Esophagus (tissue), 2 donors: Measurements from ENCODE around the gene SLC25A17. TPM values are rescaled to one million over a fixed set of nuclear protein-coding genes. Genes with fewer than 3 reads are reported as not detected.
"Not testable (repeated sequence)": the region's sequence is repeated elsewhere in the genome, so short reads cannot be mapped to it uniquely, and the experiment has no call there.

Experiments
- H3K27ac ChIP-seq, 2 donors: one replicate each; pipeline ENCODE4 v1.5.1; 2013; ENCODE audit warnings: low read depth in 2 of 2, mild to moderate bottlenecking in 2 of 2, inconsistent platforms in 1 of 2, low read length in 1 of 2, moderate library complexity in 1 of 2
- H3K27me3 ChIP-seq, 2 donors: one replicate each; pipeline ENCODE4 v1.6.1; 2013; ENCODE audit warnings: low read length in 2 of 2, control low read depth in 1 of 2, mild to moderate bottlenecking in 1 of 2; ENCODE audit not compliant: insufficient read depth in 2 of 2, control insufficient read depth in 1 of 2
- H3K36me3 ChIP-seq, 2 donors: one replicate each; pipeline ENCODE4 v1.6.1; 2013; ENCODE audit warnings: low read length in 1 of 2; ENCODE audit not compliant: control insufficient read depth in 2 of 2, insufficient read depth in 2 of 2
- H3K4me1 ChIP-seq, 2 donors: one replicate each; pipeline ENCODE4 v1.6.1; 2013; ENCODE audit warnings: low read length in 1 of 2; ENCODE audit not compliant: control insufficient read depth in 2 of 2, insufficient read depth in 2 of 2
- H3K4me3 ChIP-seq, 2 donors: one replicate each; pipeline ENCODE4 v1.5.1; 2013; ENCODE audit warnings: low read length in 2 of 2, mild to moderate bottlenecking in 2 of 2, low read depth in 1 of 2, moderate library complexity in 1 of 2
- H3K9me3 ChIP-seq, 2 donors: one replicate each; pipeline ENCODE4 v1.6.1; 2013; ENCODE audit warnings: mild to moderate bottlenecking in 2 of 2, low read depth in 1 of 2, low read length in 1 of 2, moderate library complexity in 1 of 2; ENCODE audit not compliant: control insufficient read depth in 2 of 2, insufficient read depth in 1 of 2
- WGBS, 2 donors: extraction: QIAGEN DNeasy Blood & Tissue Kit; methylation state at CpG; one replicate each; pipeline ENCODE4 v1.1.7; 2013; 5-methylcytosine and 5-hydroxymethylcytosine counted together
- polyA plus RNA-seq, 2 donors: library from polyadenylated mRNA; stranded (reverse); fragments of 200-250 nt; gene quantifications; one replicate each; pipeline ENCODE4 v1.2.3, GENCODE V29; 2013
- donor health status: healthy with polysubstance abuse.
- donor health status: Bipolar disorder and iron deficiency.

The SLC25A17 gene
- polyA plus RNA-seq, 2 donors: 7.4 to 11.2 TPM

DNA sequence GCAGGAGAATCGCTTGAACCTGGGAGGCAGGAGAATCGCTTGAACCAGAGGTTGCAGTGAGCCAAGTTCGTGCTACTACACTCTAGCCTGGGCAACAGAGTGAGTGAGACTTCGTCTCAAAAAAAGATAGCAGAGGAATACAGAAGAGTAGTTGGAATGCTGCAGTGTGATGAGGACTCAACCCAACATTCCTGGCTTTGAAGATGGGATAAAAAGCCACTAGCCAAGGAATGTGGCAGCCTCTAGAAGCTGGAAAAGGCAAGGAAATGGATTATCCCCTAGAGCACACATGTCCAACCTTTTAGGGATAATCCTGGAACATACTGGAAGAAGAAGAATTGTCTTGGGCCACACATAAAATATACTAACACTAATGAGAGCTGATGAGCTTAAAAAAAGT, 13.9 kb downstream of the SLC25A17 start:
- Histone ChIP-seq H3K27me3 (no peaks in the 10 kb centered on the region), H3K9me3 (no peaks in the 10 kb centered on the region), H3K4me3 (no peak overlapping the region), H3K4me1 (no peaks in the 10 kb centered on the region), H3K27ac (no peak overlapping the region), H3K36me3 (no peaks in the 10 kb centered on the region)
- 94 to 96% methylated on average over 4 of the region's 4 CpGs for WGBS, 2 donors

DNA sequence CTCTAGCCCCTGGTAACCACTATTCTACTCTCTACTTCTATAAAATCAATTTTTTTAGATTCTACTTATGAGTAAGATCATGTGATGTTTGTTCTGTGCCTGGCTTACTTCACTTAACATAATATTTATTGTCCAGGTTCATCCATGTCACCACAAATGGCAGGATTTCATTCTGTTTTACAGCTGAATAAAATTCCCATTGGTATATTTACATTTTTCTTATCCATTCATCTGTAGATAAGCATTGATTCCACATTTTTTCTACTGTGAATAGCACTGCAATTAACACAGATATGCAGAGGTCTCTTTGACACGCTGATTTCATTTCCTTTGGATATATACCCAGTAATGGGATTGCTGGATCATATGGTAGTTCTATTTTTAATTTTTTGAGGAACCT, 15.8 kb downstream of the SLC25A17 start:
- H3K9me3 ChIP-seq: no peaks in the 10 kb centered on the region
- H3K27me3 ChIP-seq: no peaks in the 10 kb centered on the region
- H3K4me3 ChIP-seq: no peak overlapping the region
- WGBS, 2 donors: 68 to 82% methylated on average over 1 of the region's 1 CpG
- H3K27ac ChIP-seq: no peak overlapping the region
- no peaks in the 10 kb centered on the region for H3K36me3 ChIP-seq
- no peaks in the 10 kb centered on the region for H3K4me1 ChIP-seq

DNA sequence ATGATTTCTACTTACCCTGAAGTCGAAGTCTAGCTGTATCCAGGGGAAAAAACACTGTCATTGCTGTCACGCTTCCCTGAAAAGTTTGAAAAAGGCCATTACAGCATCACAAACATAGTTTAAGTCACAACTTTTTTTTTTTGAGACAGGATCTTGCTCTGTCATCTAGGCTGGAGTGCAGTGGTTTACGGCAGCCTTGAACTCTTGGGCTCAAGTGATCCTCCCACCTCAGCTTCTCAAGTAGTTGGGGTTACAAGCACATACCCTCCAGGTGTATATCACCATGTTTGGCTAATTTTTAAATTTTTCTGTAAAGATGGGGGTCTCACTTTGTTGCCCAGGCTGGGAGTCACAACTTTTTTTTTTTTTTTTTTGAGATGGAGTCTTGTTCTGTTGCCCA, 20.1 kb downstream of the SLC25A17 start:
- Histone ChIP-seq H3K27ac (no peak overlapping the region), H3K9me3 (no peaks in the 10 kb centered on the region), H3K27me3 (no peaks in the 10 kb centered on the region), H3K4me1 (no peaks in the 10 kb centered on the region), H3K36me3 (no peaks in the 10 kb centered on the region), H3K4me3 (no peak overlapping the region)
- 88 to 89% methylated on average over 3 of the region's 3 CpGs for WGBS, 2 donors

DNA sequence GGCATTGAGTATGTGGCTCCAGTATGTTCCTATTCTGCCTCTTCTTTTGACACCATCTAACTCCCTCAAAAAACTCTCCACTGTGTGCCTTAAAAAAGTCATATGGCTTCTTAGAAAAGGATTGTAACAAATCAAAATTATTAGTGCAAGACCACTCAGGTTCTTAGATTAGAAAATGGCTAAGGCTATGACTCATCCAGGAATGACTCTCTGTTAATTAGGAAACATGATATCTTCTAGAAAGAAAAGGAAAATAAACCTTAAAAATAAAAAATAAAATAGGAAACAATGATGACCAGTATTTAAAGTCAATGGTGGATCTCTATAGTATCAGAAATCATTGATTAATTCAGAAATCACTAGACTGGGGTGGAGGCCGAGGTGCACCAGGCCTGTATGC, 21.7 kb downstream of the SLC25A17 start:
- no peaks in the 10 kb centered on the region for H3K4me1 ChIP-seq
- WGBS, 2 donors: 94 to 95% methylated on average over 1 of the region's 1 CpG
- no peaks in the 10 kb centered on the region for H3K27me3 ChIP-seq
- H3K4me3 ChIP-seq: no peak overlapping the region
- H3K9me3 ChIP-seq: no peaks in the 10 kb centered on the region
- H3K27ac ChIP-seq: no peak overlapping the region
- H3K36me3 ChIP-seq: no peaks in the 10 kb centered on the region

DNA sequence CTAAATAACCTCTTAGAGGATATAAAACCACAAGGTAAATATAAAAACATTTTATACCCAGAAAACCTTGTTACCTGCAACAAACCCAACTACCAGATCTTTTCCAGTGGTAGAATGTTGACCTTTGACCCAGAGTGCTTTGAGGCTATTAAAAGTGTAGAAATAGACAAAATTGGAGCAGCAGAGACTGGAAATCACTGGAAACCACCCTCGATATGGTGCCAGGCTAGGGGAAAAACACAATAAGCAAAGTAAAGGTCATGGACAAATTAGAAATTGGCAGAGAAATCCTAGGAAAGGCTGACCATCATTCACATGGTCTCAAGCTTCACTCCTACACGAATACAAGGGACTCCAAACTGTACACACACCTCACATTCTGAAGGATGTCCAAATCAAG, 26.7 kb downstream of the SLC25A17 start:
- WGBS, 2 donors: 83 to 86% methylated on average over 2 of the region's 2 CpGs
- no peak overlapping the region for H3K4me3 ChIP-seq
- peaks cover 4 to 5% of the 10 kb centered on the region in 2 donors for H3K36me3 ChIP-seq
- H3K9me3 ChIP-seq: no peaks in the 10 kb centered on the region
- no peak overlapping the region for H3K27ac ChIP-seq
- no peaks in the 10 kb centered on the region for H3K4me1 ChIP-seq
- no peaks in the 10 kb centered on the region for H3K27me3 ChIP-seq

DNA sequence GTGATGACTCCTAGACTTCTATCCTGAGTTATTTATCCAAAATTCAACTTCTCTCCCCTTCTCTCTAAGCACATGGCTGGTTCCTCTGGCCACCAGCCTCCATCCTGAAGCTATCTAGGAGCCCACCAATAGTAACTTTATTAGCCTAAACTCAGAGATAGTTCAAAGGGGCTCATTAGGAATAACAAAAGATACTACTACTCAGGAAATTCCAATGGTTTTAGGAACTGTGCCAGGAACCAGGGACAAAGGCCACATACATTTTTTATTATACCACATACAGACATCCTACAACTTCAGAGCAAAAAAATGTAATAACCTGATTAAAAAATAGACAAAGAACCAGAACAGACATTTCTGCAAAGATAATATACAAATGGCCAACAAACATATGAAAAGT, 27.9 kb downstream of the SLC25A17 start:
- Histone ChIP-seq H3K36me3 (peaks cover 4 to 5% of the 10 kb centered on the region in 2 donors), H3K4me1 (no peaks in the 10 kb centered on the region), H3K9me3 (no peaks in the 10 kb centered on the region), H3K4me3 (no peak overlapping the region), H3K27ac (no peak overlapping the region), H3K27me3 (no peaks in the 10 kb centered on the region)

DNA sequence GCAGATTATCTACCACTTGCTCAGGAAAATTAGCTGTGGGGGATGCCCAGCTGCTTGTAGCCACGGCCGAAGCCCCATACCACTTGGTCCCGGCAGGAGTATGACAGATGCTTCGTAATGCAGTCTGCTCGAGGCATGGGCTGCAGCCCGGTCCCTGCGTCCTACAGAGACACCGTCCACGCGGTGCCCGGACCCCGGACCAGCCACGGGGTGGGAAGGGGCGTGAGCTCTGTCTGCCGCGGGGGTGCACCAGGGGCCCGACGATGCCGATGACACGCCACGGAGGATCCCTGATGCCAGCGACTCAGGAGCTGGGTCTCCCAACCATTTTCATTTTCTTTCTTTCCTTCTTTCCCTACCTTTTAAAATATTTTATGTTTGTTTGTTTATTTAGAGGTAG, 30.0 kb downstream of the SLC25A17 start:
- Histone ChIP-seq H3K4me3 (no peak overlapping the region), H3K27me3 (no peaks in the 10 kb centered on the region), H3K9me3 (no peaks in the 10 kb centered on the region), H3K36me3 (peaks cover 4 to 5% of the 10 kb centered on the region in 2 donors), H3K27ac (no peak overlapping the region), H3K4me1 (no peaks in the 10 kb centered on the region)
- 96 to 97% methylated on average over 22 of the region's 22 CpGs for WGBS, 2 donors

DNA sequence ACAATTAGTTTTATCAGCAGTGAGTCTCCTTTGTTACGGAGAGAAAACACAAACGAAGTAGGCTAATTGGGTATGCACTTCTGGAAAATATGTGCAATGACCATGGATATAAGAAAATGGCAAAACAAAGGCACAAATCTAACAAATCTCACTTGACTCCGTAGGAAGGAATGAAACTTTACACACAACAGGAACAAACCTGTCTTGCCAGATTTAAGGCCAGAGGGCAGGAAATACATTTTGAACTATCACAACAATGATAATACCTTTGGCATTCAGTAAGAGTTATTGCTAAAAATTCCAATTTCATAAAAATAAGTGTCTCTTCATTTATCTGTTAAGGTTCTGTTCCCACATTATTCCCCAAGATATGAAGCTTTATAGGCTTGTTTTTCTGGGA, 36.6 kb downstream of the SLC25A17 start:
- Histone ChIP-seq H3K27ac (no peak overlapping the region), H3K9me3 (no peaks in the 10 kb centered on the region)
- WGBS, 2 donors: 54 to 59% methylated on average over 3 of the region's 3 CpGs

DNA sequence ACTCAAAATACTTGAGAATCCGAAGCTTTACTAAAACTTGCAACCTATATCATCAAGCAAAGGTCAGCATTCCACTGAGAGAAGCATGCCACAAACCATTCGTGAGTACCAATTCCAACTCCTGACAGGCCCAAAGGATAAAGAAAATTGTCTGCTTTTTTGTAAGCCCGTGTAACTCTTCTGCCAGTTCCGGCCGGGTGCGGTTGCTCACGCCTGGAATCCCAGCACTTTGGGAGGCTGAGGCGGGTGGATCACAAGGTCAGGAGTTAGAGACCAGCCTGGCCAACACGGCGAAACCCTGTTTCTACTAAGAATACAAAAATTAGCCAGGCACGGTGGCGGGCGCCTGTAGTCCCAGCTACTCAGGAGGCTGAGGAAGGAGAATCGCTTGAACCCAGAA, 37.4 kb downstream of the SLC25A17 start:
- H3K9me3 ChIP-seq, H3K4me3 ChIP-seq, H3K36me3 ChIP-seq, H3K27ac ChIP-seq, H3K27me3 ChIP-seq, H3K4me1 ChIP-seq: not testable (repeated sequence)
- 92 to 94% methylated on average over 14 of the region's 14 CpGs for WGBS, 2 donors

More for the DNA sequence above, 36.6 kb downstream of the SLC25A17 start:
- Histone ChIP-seq H3K27me3 (no peaks in the 10 kb centered on the region), H3K36me3 (peaks cover 0 to 3% of the 10 kb centered on the region in 2 donors), H3K4me1 (no peaks in the 10 kb centered on the region), H3K4me3 (no peak overlapping the region)

DNA sequence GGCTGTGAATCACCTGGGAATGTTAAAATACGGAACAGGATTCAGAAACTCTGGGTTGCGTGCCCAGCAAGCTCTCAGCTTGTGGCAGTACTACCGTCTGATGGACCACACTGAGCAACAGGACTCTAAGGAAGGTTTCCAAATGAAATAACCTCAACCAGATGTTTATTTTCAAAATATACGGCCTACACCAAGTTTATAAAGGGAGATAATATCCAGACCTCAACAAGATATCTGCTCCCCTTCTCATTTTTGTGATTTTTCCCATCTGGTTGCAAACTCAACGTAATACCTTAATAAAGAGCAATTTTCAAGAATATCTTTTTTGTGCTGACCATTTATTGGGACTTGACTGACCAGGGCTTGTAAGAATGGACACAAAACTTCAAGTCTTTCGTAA, 49.4 kb downstream of the SLC25A17 start:
- no peak overlapping the region for H3K4me3 ChIP-seq
- no peaks in the 10 kb centered on the region for H3K4me1 ChIP-seq
- no peaks in the 10 kb centered on the region for H3K27me3 ChIP-seq
- H3K9me3 ChIP-seq: no peaks in the 10 kb centered on the region
- H3K36me3 ChIP-seq: peaks cover 4 to 5% of the 10 kb centered on the region in 2 donors
- H3K27ac ChIP-seq: no peak overlapping the region
- 85 to 87% methylated on average over 6 of the region's 6 CpGs for WGBS, 2 donors
